ENCODE data around the gene TMEM185B. TPM values are rescaled to one million over a fixed set of nuclear protein-coding genes. Genes with fewer than 3 reads are reported as not detected.

TMEM185B gene
- 43.5 to 48.5 TPM (median 47.0 TPM) in 5 replicates for total RNA-seq (2022; extraction: Qiagen RNA extraction; ENCODE audit: low read depth)

GRCh38 chr2:120223034-120223912, at the start of gene TMEM185B:
Gene TMEM185B, minus strand, starts transcription at chr2:120223400. Its CDS starts 424 bp downstream, at chr2:120222976.

GRCh38 chr2:120252225-120253020, 29.2 kb upstream of the TMEM185B start, which contains the start of gene RALB:
Gene RALB, plus strand, starts transcription at chr2:120252852. Its CDS starts 25,813 bp downstream, at chr2:120278665.

Other genes starting within 250 kb of the TMEM185B start
- gene EPB41L5, start 210.3 kb downstream of the TMEM185B start, total RNA-seq (2022; extraction: Qiagen RNA extraction; ENCODE audit: low read depth) = 3.3 to 5.8 TPM (median 4.8 TPM) in 5 replicates
- gene RALB, start 29.5 kb upstream of the TMEM185B start, total RNA-seq (2022; extraction: Qiagen RNA extraction; ENCODE audit: low read depth) = 57.9 to 75.3 TPM (median 71.1 TPM) in 5 replicates
- 20.3 to 31.5 TPM (median 23.1 TPM) in 5 replicates for gene INHBB, start 122.7 kb upstream of the TMEM185B start, total RNA-seq (2022; extraction: Qiagen RNA extraction; ENCODE audit: low read depth)

Data from A549 treated with GW870086 at 1 μM for 4 hours (cell line).